Activated T-cell treated with anti-CD3 and anti-CD28 coated beads for 24 hours (primary cell): ENCODE results near the gene METTL26.

Experiments used
- DNase-seq: peaks from one replicate; pipeline ENCODE4 v3.0.0-alpha.2; 2020; ENCODE audit warnings: low read depth

METTL26 gene

GRCh38 chr16:595094-595528, 41.0 kb downstream of the METTL26 start:
- DNase-seq, result no peak

- DNase-seq, result no peak
Measured at GRCh38 chr16:593807-594206, 42.3 kb downstream of the METTL26 start.

GRCh38 chr16:593406-593805, 42.7 kb downstream of the METTL26 start:
- no peak for DNase-seq

GRCh38 chr16:592518-593306, 43.4 kb downstream of the METTL26 start:
- no peak for DNase-seq

- no peak for DNase-seq
Measured at GRCh38 chr16:591892-592517, 44.1 kb downstream of the METTL26 start.

- DNase-seq, result no peak
Measured at GRCh38 chr16:591231-591630, 44.9 kb downstream of the METTL26 start.

GRCh38 chr16:590815-591200, 45.3 kb downstream of the METTL26 start:
- no peak for DNase-seq

- no peak for DNase-seq
Measured at GRCh38 chr16:590188-590814, 45.8 kb downstream of the METTL26 start.

DNA sequence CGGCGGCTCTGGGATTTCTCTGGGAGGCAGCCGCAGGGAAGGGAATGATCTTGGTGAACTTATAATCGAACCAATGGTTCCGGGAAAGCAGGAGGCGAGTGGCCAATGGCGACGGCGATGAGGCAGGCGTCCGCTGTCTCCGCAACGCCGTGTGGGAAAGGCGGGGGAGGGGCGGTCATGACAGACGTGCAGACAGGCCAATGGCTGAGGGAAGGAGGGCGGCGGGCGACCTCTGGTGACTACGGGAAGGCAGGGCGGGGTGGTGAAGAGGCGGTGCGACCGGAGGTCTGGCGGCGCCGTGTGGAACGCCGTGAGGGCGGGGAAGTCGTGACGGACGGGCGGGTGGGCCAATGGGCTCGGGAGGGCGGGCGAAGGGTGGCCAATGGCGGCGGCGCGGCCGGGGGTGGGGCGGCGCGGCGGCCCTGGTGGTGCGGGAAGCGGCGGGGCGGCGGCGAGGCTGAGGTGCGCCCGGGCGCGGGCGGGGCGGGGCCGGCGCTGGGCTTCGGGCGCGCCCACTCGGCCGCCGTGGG, 46.4 kb downstream of the METTL26 start, which contains the start of gene RAB40C:
TSS of gene RAB40C (plus strand) at position 409 of the 530 bp plus-strand sequence. CDS start 226 bp downstream, outside the sequence.
- peak; percentile 98 for DNase-seq

DNA sequence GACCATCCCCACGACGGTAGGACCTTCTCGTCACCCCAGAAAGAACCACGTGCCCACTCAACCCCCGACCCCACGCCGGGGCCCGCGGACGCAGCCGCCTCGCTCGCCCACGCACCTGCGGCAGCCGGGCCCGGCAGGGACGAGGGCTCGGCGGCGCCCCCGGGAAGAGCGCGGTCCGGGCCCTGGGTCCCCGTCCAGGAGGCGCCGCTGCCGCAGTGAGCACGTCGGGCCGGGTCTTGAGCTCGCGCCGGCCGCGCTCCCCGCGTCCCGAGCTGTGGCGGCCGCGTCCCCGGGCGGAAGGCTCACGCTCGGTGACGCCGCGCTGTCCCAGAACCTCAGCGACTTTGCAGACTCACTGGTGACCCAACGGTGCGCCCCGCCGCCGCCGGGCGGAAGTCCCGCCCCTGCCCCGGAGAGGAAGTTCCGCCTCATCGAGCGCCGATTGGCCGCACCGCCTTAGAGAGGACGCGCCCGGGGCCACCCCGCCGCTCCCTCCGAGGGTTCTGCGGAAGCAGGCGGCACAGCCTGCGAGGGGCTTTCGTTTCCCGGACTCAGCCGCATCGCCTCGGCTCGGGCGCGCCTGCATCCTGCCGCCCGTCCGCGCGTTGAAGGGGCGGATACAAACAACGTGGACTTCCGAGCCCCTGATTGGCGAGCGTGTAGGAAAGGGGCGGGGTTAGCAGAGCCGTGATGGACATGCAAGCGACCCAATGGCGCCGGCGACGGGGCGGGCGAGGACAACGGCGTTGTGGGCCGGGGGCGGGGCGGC, 47.0 kb downstream of the METTL26 start:
- peak; percentile 96 for DNase-seq

GRCh38 chr16:588639-588888, 47.5 kb downstream of the METTL26 start:
- DNase-seq, result peak; percentile 53

- DNase-seq, result no peak
Measured at GRCh38 chr16:586645-587590, 49.2 kb downstream of the METTL26 start.

DNA sequence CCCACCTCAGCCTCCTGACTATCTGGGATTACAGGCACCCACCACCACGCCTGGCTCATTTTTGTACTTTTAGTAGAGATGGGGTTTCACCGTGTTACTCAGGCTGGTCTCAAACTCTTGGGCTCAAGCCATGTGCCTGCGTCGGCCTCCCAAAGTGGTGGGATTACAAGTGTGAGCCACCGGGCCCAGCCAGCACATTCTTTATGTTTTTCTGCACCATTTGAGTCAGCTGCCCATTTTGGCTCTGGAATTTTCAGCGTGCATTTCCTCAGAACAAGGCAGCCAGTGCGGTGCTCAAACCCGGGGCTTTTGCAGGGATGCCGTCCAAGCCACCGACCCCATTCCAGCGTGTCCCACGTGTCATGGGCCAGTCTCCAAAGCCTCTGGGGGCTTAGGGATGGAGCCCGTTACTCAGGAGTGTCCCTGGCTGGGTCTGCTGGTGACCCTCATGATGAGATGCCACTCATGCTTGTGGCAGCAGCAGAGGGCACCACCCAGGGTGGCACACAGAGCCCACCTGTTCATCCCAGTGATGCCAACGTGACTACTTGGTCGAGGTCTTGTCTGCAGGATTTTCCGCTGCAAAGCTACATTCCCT, 50.0 kb downstream of the METTL26 start:
- no peak for DNase-seq

DNA sequence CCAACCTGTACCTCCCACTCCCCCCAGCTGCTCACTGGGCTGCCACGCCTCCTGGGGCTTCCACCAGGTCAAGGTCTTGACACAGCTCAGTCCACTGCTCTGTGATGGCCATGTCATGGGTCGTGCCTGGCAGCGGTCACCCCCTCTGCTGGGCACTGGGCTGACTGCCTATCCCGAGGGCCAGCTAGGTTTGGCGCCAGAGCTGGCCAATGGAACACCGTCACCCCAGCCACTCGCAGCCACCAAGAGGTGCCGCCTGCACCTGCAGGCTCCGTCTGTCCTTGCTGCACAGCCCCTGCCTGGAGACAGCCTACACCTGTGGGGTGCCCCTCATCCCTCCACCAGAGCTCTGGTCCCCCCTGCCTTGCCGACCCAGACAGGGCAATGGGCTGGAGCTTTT, 50.8 kb downstream of the METTL26 start:
- DNase-seq, result no peak
